SU-DHL-6 (cell line): ENCODE results near the gene LRRN4.

Source experiments
- H2AFZ ChIP-seq: fragments of 200-600 bp; sonication (generic); 2 replicates; pipeline ENCODE4 v1.6.1; 2014; ENCODE audit warnings: low read depth, mild to moderate bottlenecking, moderate library complexity, mixed read lengths, antibody characterized with exemption, low read length; ENCODE audit not compliant: severe bottlenecking
- H3F3A ChIP-seq: fragments of 200-600 bp; shearing (Covaris generic); 2 replicates; pipeline ENCODE4 v1.6.0; 2016; ENCODE audit warnings: antibody characterized with exemption, mild to moderate bottlenecking; ENCODE audit not compliant: insufficient read depth
- H3K27ac ChIP-seq: fragments of 200-600 bp; sonication (generic); 2 replicates; pipeline ENCODE4 v1.5.1; 2016; ENCODE audit warnings: low read depth, mild to moderate bottlenecking, low read length, moderate library complexity, mixed read lengths
- H3K27me3 ChIP-seq: fragments of 200-600 bp; sonication (generic), shearing (Covaris generic); 2 replicates; pipeline ENCODE4 v1.6.0; 2014; ENCODE audit warnings: mild to moderate bottlenecking, low read length
- H3K36me3 ChIP-seq: fragments of 200-600 bp; sonication (generic); 2 replicates; pipeline ENCODE4 v1.6.1; 2014; ENCODE audit warnings: mild to moderate bottlenecking, low read length, mixed read lengths
- H3K4me2 ChIP-seq: fragments of 300-600, 200-600 bp; shearing (Covaris generic), sonication (generic); 2 replicates; pipeline ENCODE4 v1.6.0; 2014; ENCODE audit warnings: low read length, low read depth, mild to moderate bottlenecking; ENCODE audit not compliant: poor library complexity, severe bottlenecking
- H3K4me3 ChIP-seq: fragments of 200-600 bp; sonication (generic); 2 replicates; pipeline ENCODE4 v1.5.1; 2014; ENCODE audit warnings: antibody characterized with exemption, low read length, mild to moderate bottlenecking, mixed read lengths; ENCODE audit not compliant: insufficient read depth, poor library complexity, severe bottlenecking
- H3K79me2 ChIP-seq: fragments of 200-600 bp; sonication (generic); 2 replicates; pipeline ENCODE4 v1.6.1; 2014; ENCODE audit warnings: mild to moderate bottlenecking, low read length, moderate library complexity; ENCODE audit not compliant: insufficient read depth
- H3K9ac ChIP-seq: fragments of 200-600 bp; sonication (generic); 2 replicates; pipeline ENCODE4 v1.7.0; 2014; ENCODE audit warnings: mild to moderate bottlenecking, low read length
- H3K9me2 ChIP-seq: fragments of 200-600 bp; sonication (generic); replicated peaks from 2 replicates; pipeline ENCODE4 v1.6.1; 2014; ENCODE audit warnings: low read length; ENCODE audit not compliant: insufficient read depth
- H3K9me3 ChIP-seq: fragments of 200-600 bp; sonication (generic); 2 replicates; pipeline ENCODE4 v1.6.1; 2014; ENCODE audit warnings: low read length, mixed read lengths; ENCODE audit not compliant: insufficient read depth
- H4K20me1 ChIP-seq: fragments of 200-600 bp; sonication (generic); 2 replicates; pipeline ENCODE4 v1.6.1; 2014; ENCODE audit warnings: low read depth, mild to moderate bottlenecking, antibody characterized with exemption, low read length, moderate library complexity, mixed read lengths
- EZH2phosphoT487 ChIP-seq: fragments of 200-600 bp; sonication (generic), shearing (Covaris generic); conservative IDR thresholded peaks from 2 replicates; pipeline ENCODE4 v1.6.1; 2018; ENCODE audit warnings: mild to moderate bottlenecking, antibody characterized with exemption, low read length, moderate library complexity, mixed read lengths
- TF ChIP-seq, protein P1 (sequence below): fragments of 200-600 bp; sonication (generic); IDR thresholded peaks from one replicate; pipeline ENCODE4 v1.5.1; 2017; ENCODE audit warnings: antibody characterized with exemption, mild to moderate bottlenecking, low read length, moderate library complexity; ENCODE audit not compliant: insufficient read depth, poor library complexity, severe bottlenecking

Gene LRRN4

GRCh38 chr20:6100246-6100645 lies 46.4 kb upstream of the LRRN4 start:
- Histone ChIP-seq H3F3A (no peaks in the 10 kb centered on the region), H3K9me3 (no peaks in the 10 kb centered on the region), H3K4me2 (no peak overlapping the region), H3K9ac (no peak overlapping the region), H3K27ac (no peak overlapping the region), H4K20me1 (no peaks in the 10 kb centered on the region), H2AFZ (no peak overlapping the region), H3K4me3 (no peak overlapping the region), H3K36me3 (no peaks in the 10 kb centered on the region), H3K27me3 (no peaks in the 10 kb centered on the region), H3K79me2 (no peaks in the 10 kb centered on the region), H3K9me2 (no peaks in the 10 kb centered on the region)
- TF ChIP-seq EZH2phosphoT487 = no peak
- TF ChIP-seq, protein P1, sequence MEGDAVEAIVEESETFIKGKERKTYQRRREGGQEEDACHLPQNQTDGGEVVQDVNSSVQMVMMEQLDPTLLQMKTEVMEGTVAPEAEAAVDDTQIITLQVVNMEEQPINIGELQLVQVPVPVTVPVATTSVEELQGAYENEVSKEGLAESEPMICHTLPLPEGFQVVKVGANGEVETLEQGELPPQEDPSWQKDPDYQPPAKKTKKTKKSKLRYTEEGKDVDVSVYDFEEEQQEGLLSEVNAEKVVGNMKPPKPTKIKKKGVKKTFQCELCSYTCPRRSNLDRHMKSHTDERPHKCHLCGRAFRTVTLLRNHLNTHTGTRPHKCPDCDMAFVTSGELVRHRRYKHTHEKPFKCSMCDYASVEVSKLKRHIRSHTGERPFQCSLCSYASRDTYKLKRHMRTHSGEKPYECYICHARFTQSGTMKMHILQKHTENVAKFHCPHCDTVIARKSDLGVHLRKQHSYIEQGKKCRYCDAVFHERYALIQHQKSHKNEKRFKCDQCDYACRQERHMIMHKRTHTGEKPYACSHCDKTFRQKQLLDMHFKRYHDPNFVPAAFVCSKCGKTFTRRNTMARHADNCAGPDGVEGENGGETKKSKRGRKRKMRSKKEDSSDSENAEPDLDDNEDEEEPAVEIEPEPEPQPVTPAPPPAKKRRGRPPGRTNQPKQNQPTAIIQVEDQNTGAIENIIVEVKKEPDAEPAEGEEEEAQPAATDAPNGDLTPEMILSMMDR = no peak

GRCh38 chr20:6099819-6100218 lies 46.0 kb upstream of the LRRN4 start:
- Histone ChIP-seq H3K4me2 (no peak overlapping the region), H3K27me3 (no peaks in the 10 kb centered on the region), H3K9me3 (no peaks in the 10 kb centered on the region), H3K9me2 (no peaks in the 10 kb centered on the region), H3K9ac (no peak overlapping the region), H3K79me2 (no peaks in the 10 kb centered on the region), H4K20me1 (no peaks in the 10 kb centered on the region), H2AFZ (no peak overlapping the region), H3F3A (no peaks in the 10 kb centered on the region), H3K36me3 (no peaks in the 10 kb centered on the region), H3K4me3 (no peak overlapping the region), H3K27ac (no peak overlapping the region)
- TF ChIP-seq, protein P1 = no peak
- TF ChIP-seq EZH2phosphoT487 = no peak

DNA sequence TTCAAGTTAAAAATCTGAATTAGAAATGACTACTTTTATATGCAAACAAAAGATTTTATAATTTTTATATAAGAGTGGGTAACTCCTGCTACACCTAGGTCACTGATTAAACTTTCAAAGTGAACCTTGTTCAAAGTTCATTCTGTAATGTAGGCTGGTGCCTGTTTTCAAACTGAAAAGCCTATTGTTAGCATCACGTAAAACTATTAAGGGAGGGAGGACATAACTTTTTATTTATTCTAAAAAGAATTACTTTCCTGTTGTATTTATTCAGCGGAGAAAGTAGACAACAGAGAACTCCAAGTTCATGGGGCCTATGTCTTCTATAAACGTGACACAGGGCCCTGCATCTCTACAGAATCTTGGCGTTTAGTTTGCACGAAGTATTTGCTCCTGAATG lies 41.5 kb upstream of the LRRN4 start:
- TF ChIP-seq, protein P1 = no peak
- no peak for TF ChIP-seq EZH2phosphoT487
- no peaks in the 10 kb centered on the region for H3K36me3 ChIP-seq
- H4K20me1 ChIP-seq = no peaks in the 10 kb centered on the region
- H3K27ac ChIP-seq = no peak overlapping the region
- no peaks in the 10 kb centered on the region for H3F3A ChIP-seq
- H3K9ac ChIP-seq = no peak overlapping the region
- H3K4me2 ChIP-seq = no peak overlapping the region
- no peaks in the 10 kb centered on the region for H3K27me3 ChIP-seq
- no peak overlapping the region for H3K4me3 ChIP-seq
- no peaks in the 10 kb centered on the region for H3K9me3 ChIP-seq
- no peaks in the 10 kb centered on the region for H3K9me2 ChIP-seq
- no peak overlapping the region for H2AFZ ChIP-seq
- H3K79me2 ChIP-seq = no peaks in the 10 kb centered on the region
